ENCODE data around the gene WWOX.

The WWOX gene

GRCh38 chr16:78274771-78275170, 175.3 kb downstream of the WWOX start:
- no peak for DNase-seq (ENCODE audit: low spot score)

- DNase-seq (ENCODE audit: low spot score): no peak
Measured at GRCh38 chr16:78275420-78275819, 176.0 kb downstream of the WWOX start.

GRCh38 chr16:78277321-78278055, 178.0 kb downstream of the WWOX start:
- no peak for DNase-seq (ENCODE audit: low spot score)

GRCh38 chr16:78278056-78278450, 178.6 kb downstream of the WWOX start:
- DNase-seq (ENCODE audit: low spot score): no peak

GRCh38 chr16:78281115-78281514, 181.7 kb downstream of the WWOX start:
- DNase-seq (ENCODE audit: low spot score): no peak

GRCh38 chr16:78283548-78284251, 184.2 kb downstream of the WWOX start:
- no peak for DNase-seq (ENCODE audit: low spot score)

- no peak for DNase-seq (ENCODE audit: low spot score)
Measured at GRCh38 chr16:78284326-78284725, 184.9 kb downstream of the WWOX start.

- DNase-seq (ENCODE audit: low spot score): no peak
Measured at GRCh38 chr16:78284957-78285434, 185.5 kb downstream of the WWOX start.

GRCh38 chr16:78285437-78285922, 186.0 kb downstream of the WWOX start:
- DNase-seq (ENCODE audit: low spot score): no peak

GRCh38 chr16:78286065-78286464, 186.6 kb downstream of the WWOX start:
- DNase-seq (ENCODE audit: low spot score): no peak

- DNase-seq (ENCODE audit: low spot score): no peak
Measured at GRCh38 chr16:78288888-78289287, 189.4 kb downstream of the WWOX start.

- no peak for DNase-seq (ENCODE audit: low spot score)
Measured at GRCh38 chr16:78289373-78289772, 189.9 kb downstream of the WWOX start.

GRCh38 chr16:78289844-78290277, 190.4 kb downstream of the WWOX start:
- no peak for DNase-seq (ENCODE audit: low spot score)

- no peak for DNase-seq (ENCODE audit: low spot score)
Measured at GRCh38 chr16:78290395-78290794, 190.9 kb downstream of the WWOX start.

GRCh38 chr16:78290872-78291591, 191.6 kb downstream of the WWOX start:
- DNase-seq (ENCODE audit: low spot score): no peak

- no peak for DNase-seq (ENCODE audit: low spot score)
Measured at GRCh38 chr16:78291604-78292003, 192.2 kb downstream of the WWOX start.

GRCh38 chr16:78292086-78292843, 192.8 kb downstream of the WWOX start:
- DNase-seq (ENCODE audit: low spot score): no peak

GRCh38 chr16:78292844-78293380, 193.5 kb downstream of the WWOX start:
- DNase-seq (ENCODE audit: low spot score): no peak

- no peak for DNase-seq (ENCODE audit: low spot score)
Measured at GRCh38 chr16:78294538-78295225, 195.2 kb downstream of the WWOX start.

- DNase-seq (ENCODE audit: low spot score): no peak
Measured at GRCh38 chr16:78297066-78297666, 197.7 kb downstream of the WWOX start.

GRCh38 chr16:78298986-78299385, 199.5 kb downstream of the WWOX start:
- DNase-seq (ENCODE audit: low spot score): no peak
